ENCODE measurements around the gene MLLT10.
"Not testable (repeated sequence)": the region's sequence is repeated elsewhere in the genome, so short reads cannot be mapped to it uniquely, and the experiment has no call there.

The MLLT10 gene

DNA sequence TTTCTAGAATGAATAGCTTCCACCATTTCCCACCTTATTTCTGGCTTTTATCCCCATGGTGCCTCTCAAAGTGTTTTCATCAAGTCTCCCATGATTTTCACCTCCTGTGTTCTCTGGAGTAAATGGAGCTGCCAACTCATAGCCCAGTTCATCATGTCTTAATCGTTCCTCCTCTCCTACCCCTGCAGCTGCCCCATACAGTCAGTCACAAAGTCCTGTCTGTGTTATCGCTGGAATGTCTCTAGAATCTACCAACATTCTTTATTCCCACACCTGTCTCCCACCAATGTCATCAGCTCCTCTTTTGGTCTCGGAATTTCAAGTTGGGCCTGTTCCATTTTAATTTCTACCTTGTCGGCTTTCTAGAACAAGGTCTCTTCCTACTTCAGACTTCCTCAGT lies 178.9 kb downstream of the MLLT10 start:
- no peak for DNase-seq

DNA sequence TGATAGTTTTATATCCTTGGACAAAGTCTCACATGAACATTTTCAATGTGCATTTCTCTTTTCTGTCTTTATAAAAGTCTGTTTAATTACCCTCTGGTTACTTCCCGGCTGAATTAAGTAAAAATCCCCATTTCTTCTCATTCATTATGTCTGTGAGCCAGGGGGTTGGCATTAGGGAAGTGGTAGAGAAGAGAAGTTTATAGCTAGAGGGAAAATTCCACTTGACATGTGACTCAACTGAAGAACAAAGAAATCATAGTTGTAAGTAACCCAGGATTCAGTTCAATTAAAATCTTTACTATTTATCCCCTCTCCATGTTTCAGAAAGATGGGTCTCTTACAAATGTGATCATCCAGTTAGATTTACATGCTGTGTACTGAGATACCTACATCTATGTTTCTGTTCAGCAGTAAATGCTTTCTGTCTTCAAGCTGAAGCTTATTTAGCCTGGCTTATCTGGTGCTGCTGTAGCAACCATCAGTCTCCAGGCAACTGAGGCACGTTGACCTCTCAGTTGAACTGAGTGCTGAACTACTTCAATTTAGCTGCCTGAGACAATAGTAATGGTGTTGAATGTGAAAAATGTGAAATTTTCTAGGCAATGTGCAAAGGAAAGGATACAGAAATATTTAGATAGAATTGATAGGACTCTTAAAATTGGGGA lies 181.6 kb downstream of the MLLT10 start:
- DNase-seq, result no peak

DNA sequence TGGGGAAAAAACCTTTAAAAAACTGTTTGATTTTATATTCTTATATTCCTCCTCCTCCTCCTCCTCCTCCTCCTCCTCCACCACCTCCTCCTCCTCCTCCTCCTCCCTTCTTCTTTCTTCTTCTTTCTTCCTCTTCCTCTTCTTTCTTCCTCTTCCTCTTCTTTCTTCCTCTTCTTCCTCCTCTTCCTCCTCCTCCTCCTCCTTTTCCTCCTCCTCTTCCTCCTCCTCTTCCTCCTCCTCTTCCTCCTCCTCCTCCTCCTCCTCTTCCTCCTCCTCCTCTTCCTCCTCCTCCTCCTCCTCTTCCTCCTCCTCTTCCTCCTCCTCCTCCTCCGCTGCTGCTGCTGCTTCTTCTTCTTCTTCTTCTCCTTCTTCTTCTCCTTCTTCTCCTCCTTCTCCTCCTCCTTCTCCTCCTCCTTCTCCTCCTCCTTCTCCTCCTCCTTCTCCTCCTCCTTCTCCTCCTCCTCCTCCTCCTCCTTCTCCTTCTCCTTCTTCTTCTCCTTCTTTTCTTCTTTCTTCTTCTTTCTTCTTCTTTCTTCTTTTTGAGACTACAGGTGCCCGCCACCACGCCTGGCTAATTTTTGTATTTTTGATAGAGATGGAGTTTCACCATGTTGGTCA lies 183.5 kb downstream of the MLLT10 start:
- DNase-seq, result not testable (repeated sequence)

DNA sequence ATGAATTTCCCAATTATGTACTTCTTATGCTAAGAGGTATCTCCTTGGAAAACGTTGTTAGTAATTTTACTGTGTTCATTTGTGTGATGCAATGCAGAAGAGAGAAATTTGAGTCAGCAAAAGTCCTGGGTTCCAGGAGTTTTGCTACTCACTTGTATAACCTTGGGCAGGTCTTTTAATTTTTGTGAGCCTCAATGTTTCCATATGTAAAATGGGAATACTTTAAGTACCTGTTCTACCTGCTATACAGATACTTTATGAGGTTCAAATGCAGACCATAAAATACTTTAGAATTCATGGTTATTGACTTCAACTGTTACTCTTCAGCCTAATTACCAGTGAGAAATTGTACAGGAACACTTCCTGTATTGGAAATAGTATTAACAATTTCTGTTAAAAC lies 185.5 kb downstream of the MLLT10 start:
- no peak for DNase-seq

DNA sequence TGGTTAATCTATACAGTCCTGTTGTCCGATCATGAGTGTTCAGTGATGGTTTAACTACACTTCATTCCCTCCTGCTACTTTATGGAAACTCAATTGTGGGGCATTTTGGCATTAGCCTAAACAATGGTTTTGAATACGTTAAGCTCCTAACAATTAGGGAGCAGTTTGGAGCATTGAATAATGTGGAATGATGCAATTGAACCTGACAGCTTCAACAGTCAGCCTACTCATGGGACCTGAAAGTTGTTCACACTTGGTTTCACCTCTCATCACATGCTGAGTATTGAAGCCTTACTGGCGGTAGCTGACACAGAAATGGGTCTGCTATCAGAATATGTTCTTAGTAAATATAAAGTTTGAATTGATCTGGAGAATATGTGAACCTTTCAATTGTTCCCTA lies 186.1 kb downstream of the MLLT10 start:
- DNase-seq, result no peak

DNA sequence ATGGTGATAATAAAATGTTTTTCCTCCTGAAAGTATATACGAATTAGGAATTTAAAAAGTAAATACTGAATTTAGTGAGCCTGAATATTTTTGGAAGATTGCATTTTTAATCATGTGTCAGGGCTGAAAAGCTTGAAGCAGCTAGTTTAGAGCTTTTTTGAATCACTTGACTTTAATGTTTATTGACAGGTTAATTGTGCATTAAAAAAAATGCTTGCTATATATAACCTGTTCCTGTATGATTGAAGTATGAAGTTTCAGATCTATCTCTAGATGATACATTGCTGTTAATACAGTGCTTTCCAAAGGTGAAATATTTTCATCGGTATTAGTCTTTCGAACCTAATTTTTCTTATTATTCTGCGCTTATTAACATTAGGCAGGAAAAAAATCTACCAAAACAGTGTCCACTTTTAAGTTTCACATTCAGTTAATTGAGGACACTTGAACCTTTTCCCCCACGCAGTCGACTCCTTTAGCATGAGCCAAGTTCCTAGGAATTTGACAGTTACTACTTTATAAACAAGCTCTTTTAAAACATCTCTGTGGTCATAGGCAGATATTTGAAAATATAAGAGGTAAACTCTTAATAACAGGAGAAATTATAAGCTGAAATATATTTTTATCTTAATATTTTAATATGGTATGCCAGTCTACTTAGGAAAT lies 187.1 kb downstream of the MLLT10 start:
- no peak for DNase-seq

GRCh38 chr10:21722209-21722608 lies 188.2 kb downstream of the MLLT10 start:
- no peak for DNase-seq

GRCh38 chr10:21724020-21724589 lies 190.1 kb downstream of the MLLT10 start:
- no peak for DNase-seq

- DNase-seq, result peak; percentile 2
These were observed 190.8 kb downstream of the MLLT10 start for GRCh38 chr10:21724687-21725367.

- DNase-seq, result no peak
These were observed 192.7 kb downstream of the MLLT10 start for GRCh38 chr10:21726601-21727225.

DNA sequence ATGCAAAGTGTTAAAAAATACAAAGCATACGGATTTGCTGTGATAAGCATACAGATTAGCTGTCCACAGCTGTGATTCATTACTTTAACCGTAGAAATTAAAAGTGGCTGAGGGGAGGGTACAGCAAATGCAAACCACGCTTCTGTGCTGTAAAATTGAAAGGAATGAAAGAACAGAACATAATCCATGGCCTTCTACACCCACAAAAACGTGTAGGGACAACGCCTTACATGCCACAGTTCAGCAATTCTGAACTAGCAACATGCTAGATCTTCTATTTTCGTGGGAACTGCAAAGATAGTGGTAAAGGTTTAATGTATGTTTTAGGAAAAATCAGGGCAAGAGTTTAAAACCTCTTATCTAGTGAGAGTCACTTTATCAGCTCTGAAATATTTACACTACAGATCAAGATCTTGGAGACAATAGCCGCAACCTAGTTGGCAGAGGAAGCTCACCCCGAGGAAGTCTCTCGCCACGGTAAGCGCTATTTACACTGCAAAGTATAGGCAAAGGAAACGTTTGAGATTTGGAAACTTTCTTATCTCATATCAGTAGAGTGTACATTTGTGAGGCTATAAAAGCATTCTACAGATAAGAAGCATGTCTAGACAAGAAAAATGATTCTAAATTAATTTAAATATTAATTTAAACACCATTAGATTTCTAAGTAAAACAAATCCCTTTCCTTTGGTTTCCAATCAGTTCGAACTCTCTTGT lies 193.6 kb downstream of the MLLT10 start:
- DNase-seq, result no peak

DNA sequence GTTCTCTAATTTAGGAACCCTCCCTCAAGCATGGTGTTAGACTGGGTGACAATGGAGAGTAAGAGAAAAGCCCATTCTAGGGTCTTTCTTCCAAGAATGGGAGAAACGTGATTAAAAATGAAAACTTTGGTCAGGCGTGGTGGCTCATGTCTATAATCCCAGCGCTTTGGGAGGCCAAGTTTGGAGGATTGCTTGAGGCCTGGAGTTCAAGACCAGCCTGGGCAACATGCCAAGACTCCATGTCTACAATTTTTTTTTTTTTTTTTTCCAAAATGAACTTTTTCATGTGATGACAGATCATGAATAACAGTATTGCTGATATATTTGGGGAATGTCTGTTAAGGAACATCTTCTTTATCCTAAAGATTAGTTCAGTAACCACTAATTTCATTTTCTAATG lies 194.6 kb downstream of the MLLT10 start:
- DNase-seq, result no peak

- peak; percentile 1 for DNase-seq
These were observed 198.2 kb downstream of the MLLT10 start for GRCh38 chr10:21732067-21732772.

GRCh38 chr10:21733710-21734109 lies 199.7 kb downstream of the MLLT10 start:
- DNase-seq, result no peak

DNA sequence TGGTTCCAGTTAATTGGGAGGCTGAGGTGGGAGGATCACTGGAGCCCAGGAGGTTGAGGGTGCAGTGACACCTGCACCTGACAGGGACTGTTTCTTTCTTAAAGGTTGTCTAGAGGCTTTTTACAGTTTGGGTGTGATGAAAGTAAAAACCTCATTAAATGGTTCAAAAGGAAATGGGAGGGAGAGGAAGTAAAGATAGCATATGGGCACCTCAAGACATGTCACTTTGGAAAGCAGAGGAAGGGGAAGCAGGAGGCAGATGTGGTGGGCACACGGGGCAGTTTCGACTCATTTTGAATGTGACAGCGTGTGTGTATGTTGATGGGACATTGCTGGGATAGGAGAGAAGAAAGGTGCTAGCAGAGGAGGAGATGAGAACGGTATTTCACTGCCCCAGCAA lies 203.1 kb downstream of the MLLT10 start:
- no peak for DNase-seq

DNA sequence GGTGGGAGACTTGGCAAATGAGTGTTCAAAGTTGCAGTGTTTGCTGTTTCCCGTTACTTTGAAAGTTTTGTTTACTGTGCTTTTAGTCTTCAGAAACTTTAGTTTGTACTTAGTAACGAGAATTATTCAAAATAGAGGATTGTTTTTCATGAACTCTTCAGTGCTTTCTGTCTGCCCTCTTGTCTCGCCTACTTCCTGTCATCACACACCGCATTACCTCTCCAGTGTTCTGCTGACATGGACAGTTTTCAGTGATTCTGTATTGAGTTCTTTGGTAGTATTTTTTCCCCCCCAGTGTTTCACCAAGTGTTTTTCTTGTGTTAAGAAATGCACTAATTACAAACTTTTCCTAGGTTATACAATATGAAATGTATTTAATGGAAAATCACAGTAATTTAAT lies 207.0 kb downstream of the MLLT10 start:
- no peak for DNase-seq

DNA sequence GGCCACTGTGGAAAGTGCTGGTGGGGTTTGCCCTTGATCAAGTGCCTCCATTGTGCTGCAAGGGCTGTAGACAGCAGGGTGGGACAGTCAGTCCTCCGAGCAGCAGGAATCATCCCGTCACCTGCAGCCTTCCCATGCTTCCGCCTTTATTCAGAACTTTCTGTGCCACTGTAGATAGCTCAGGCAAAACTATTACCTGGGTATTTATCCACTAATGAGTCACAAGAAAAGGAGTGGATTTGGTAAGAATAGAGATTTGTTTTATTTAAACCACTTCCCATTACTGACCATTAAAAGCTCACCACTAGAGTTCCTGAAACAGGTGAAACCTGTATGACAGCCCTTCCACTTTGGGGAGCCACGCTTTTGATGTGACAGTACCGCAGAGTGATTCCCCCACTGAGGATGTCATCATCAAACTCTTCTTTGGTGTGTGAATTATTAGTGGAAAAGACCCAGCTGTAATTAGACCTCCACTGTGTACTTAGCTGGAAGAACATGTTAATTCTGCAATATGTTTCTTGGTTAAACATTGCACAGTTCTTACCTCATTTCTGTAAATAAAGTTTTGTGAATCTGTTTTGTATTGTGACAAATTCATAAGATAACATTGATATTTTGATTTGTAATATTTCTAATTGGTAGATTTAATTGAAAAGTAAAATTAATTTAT lies 208.8 kb downstream of the MLLT10 start:
- DNase-seq, result no peak

GRCh38 chr10:21744223-21744622 lies 210.2 kb downstream of the MLLT10 start:
- DNase-seq, result no peak

GRCh38 chr10:21746118-21746517 lies 212.1 kb downstream of the MLLT10 start:
- peak; percentile 1 for DNase-seq

- no peak for DNase-seq
These were observed 213.8 kb downstream of the MLLT10 start for GRCh38 chr10:21747809-21748208.

- DNase-seq, result no peak
These were observed 215.8 kb downstream of the MLLT10 start for GRCh38 chr10:21749788-21750187.

Measured in NK-92 treated with Interleukin-12 subunit alpha and Interleukin-12 subunit beta, amount 100 ng/mL, for 24 hours (cell line).